HFFc6 (cell line): Measurements from ENCODE around the gene ARHGEF7. TPM values are rescaled to one million over a fixed set of nuclear protein-coding genes. Genes with fewer than 3 reads are reported as not detected.

ENCODE experiments used
- DNase-seq: peaks from one replicate; pipeline ENCODE4 v3.0.0-alpha.2; 2018
- H3K27ac Mint-ChIP-seq: 2 replicates; pipeline ENCODE4 v1.8.0; 2020; ENCODE audit warnings: mild to moderate bottlenecking, mixed read lengths
- H3K27me3 Mint-ChIP-seq: 2 replicates; pipeline ENCODE4 v1.8.0; 2021; ENCODE audit warnings: mild to moderate bottlenecking, moderate library complexity, mixed read lengths; ENCODE audit not compliant: insufficient read depth
- H3K36me3 Mint-ChIP-seq: 2 replicates; pipeline ENCODE4 v1.8.0; 2021; ENCODE audit warnings: low read depth, mixed read lengths
- H3K4me1 Mint-ChIP-seq: 2 replicates; pipeline ENCODE4 v1.8.0; 2020; ENCODE audit warnings: low read depth, mixed read lengths
- H3K4me3 Mint-ChIP-seq: 2 replicates; pipeline ENCODE4 v1.8.0; 2020; ENCODE audit warnings: mild to moderate bottlenecking, moderate library complexity, mixed read lengths
- H3K9me3 Mint-ChIP-seq: 2 replicates; pipeline ENCODE4 v1.8.0; 2020; ENCODE audit warnings: mild to moderate bottlenecking, mixed read lengths
- total RNA-seq, 6 experiments: library from RNA; stranded (reverse); fragmentation: NEBNext Ultra II Directional; extraction: Animal tissue kit (Norgen Biotek cat#: 25700); gene quantifications; 2 replicates in 1 of 6; 3 replicates in 5 of 6; pipeline ENCODE4 v1.2.3, GENCODE V29; 2021
- TF ChIP-seq, protein P1 (sequence below): fragments of 200-600 bp; sonication (generic); IDR thresholded peaks from 2 replicates; pipeline ENCODE4 v1.5.0; 2021; ENCODE audit warnings: antibody characterized with exemption, mild to moderate bottlenecking

Gene ARHGEF7
- total RNA-seq, 6 experiments from 2014 or later: 32.3 to 38.1 (median 35.0) TPM

GRCh38 chr13:111258637-111259036 lies 143.5 kb downstream of the ARHGEF7 start:
- TF ChIP-seq, protein P1, sequence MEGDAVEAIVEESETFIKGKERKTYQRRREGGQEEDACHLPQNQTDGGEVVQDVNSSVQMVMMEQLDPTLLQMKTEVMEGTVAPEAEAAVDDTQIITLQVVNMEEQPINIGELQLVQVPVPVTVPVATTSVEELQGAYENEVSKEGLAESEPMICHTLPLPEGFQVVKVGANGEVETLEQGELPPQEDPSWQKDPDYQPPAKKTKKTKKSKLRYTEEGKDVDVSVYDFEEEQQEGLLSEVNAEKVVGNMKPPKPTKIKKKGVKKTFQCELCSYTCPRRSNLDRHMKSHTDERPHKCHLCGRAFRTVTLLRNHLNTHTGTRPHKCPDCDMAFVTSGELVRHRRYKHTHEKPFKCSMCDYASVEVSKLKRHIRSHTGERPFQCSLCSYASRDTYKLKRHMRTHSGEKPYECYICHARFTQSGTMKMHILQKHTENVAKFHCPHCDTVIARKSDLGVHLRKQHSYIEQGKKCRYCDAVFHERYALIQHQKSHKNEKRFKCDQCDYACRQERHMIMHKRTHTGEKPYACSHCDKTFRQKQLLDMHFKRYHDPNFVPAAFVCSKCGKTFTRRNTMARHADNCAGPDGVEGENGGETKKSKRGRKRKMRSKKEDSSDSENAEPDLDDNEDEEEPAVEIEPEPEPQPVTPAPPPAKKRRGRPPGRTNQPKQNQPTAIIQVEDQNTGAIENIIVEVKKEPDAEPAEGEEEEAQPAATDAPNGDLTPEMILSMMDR: no peak
- Mint-ChIP-seq H3K27me3 (peaks cover 2% of the 10 kb centered on the region), H3K4me1 (peaks cover 3% of the 10 kb centered on the region), H3K4me3 (no peak overlapping the region), H3K9me3 (no peaks in the 10 kb centered on the region), H3K36me3 (peaks cover 39% of the 10 kb centered on the region), H3K27ac (no peak overlapping the region)
- DNase-seq: no peak

DNA sequence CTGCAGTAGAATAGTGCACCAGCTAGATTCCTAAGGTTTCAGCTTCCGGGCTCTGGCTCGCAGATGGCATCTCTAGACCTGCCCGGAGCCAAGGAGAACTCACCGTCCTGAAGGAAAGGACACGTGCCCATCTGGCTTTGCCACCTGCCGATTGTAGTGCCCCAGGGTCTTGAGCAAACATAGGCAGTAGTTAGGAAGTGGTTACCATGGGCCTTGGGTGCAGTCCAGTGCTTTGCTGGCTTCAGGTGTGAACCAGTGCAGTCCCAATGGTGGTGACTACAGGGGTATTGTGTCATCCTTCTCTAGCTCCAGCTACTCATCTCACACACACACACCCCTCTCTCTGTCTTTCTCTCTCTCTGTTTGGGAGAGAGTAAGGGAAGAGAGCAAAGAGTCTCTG lies 143.9 kb downstream of the ARHGEF7 start:
- peaks cover 2% of the 10 kb centered on the region for H3K27me3 Mint-ChIP-seq
- TF ChIP-seq, protein P1: no peak
- no peaks in the 10 kb centered on the region for H3K9me3 Mint-ChIP-seq
- no peak for DNase-seq
- peaks cover 35% of the 10 kb centered on the region for H3K36me3 Mint-ChIP-seq
- H3K27ac Mint-ChIP-seq: no peak overlapping the region
- H3K4me3 Mint-ChIP-seq: no peak overlapping the region
- no peaks in the 10 kb centered on the region; the same call in 1 of the 2 replicates for H3K4me1 Mint-ChIP-seq

DNA sequence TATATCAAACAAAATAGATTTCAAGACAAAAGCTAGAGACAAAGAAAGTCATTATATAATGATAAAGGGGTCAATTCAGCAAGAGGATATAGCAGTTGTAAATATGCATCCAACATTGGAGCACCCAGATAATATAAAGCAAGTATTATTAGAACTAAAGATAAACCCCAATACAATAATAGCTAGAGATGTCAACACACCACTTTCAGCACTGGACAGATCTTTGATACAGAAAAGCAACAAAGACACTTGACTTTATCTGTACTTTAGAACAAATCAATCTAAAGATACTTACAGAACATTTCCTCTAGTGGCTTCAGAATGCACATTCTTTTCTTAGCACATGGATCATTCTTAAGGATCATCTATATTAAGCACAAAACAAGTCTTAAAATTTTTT lies 146.2 kb downstream of the ARHGEF7 start:
- Mint-ChIP-seq H3K27me3 (peaks cover 2% of the 10 kb centered on the region; the same call in 1 of the 2 replicates), H3K4me3 (no peak overlapping the region), H3K36me3 (peaks cover 34% of the 10 kb centered on the region), H3K4me1 (no peaks in the 10 kb centered on the region), H3K27ac (no peak overlapping the region), H3K9me3 (no peaks in the 10 kb centered on the region)
- TF ChIP-seq, protein P1: no peak
- DNase-seq: no peak

DNA sequence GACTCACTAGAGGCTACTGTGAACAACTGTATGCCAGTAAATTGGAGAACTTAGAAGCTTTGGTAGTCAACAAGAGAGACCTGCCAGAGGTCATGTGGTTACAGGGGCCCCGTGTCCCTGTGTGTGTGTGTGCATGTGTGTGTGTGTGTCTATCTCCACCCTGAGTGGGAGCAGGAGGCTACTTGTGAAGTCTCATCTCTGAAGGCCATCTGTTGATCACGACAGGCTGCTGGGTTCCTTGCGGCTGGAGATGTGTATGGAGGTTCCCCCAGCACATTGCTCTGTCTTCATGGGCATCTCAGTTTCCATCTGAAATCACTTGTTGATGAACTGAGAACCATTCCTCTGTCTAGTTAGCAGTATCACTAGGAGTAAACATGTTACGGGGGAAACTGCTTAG lies 147.2 kb downstream of the ARHGEF7 start:
- no peak for DNase-seq
- TF ChIP-seq, protein P1: no peak
- H3K4me1 Mint-ChIP-seq: peaks cover 6% of the 10 kb centered on the region; the same call in 1 of the 2 replicates
- peaks cover 2% of the 10 kb centered on the region; the same call in 1 of the 2 replicates for H3K27me3 Mint-ChIP-seq
- no peaks in the 10 kb centered on the region for H3K9me3 Mint-ChIP-seq
- peaks cover 26% of the 10 kb centered on the region for H3K36me3 Mint-ChIP-seq
- H3K27ac Mint-ChIP-seq: no peak overlapping the region
- H3K4me3 Mint-ChIP-seq: no peak overlapping the region

- H3K27ac Mint-ChIP-seq: no peak overlapping the region
- peaks cover 2% of the 10 kb centered on the region; the same call in 1 of the 2 replicates for H3K27me3 Mint-ChIP-seq
- TF ChIP-seq, protein P1: no peak
- H3K4me1 Mint-ChIP-seq: peaks cover 10% of the 10 kb centered on the region; the same call in 1 of the 2 replicates
- H3K36me3 Mint-ChIP-seq: peaks cover 26% of the 10 kb centered on the region
- no peak overlapping the region for H3K4me3 Mint-ChIP-seq
- H3K9me3 Mint-ChIP-seq: no peaks in the 10 kb centered on the region
- no peak for DNase-seq
These were observed 147.6 kb downstream of the ARHGEF7 start for GRCh38 chr13:111262715-111263114.

DNA sequence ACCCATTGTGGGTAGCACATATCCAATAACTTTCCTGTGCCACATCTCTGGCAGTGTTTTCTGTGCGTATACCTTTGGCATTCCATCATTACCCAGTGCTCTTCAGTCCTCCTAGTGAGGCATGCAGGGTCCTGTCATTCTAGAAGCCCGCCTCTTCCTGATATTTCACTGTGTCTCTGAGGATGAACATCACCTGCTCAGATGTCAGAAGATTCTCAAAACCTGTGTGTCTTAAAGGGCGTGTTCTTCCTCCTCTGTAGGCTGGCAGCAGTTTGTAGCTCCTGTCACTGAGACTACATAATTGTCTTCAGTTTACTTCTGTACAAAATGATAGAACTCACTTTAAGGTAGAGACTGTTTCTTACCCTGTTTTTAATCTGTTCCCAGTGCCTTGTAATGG lies 148.5 kb downstream of the ARHGEF7 start:
- peaks cover 12% of the 10 kb centered on the region; the same call in 1 of the 2 replicates for H3K4me1 Mint-ChIP-seq
- no peak for DNase-seq
- peaks cover 2% of the 10 kb centered on the region; the same call in 1 of the 2 replicates for H3K27me3 Mint-ChIP-seq
- no peak overlapping the region for H3K27ac Mint-ChIP-seq
- H3K4me3 Mint-ChIP-seq: no peak overlapping the region
- no peaks in the 10 kb centered on the region for H3K9me3 Mint-ChIP-seq
- TF ChIP-seq, protein P1: no peak
- H3K36me3 Mint-ChIP-seq: peaks cover 24% of the 10 kb centered on the region
